HG03039 (cell line): Measurements from ENCODE around the gene TAS1R1.
A peak's percentile ranks its signal among the peaks of the same experiment; 100 is the strongest.

Experiments used
- ATAC-seq: cut with Tn5 transposase; IDR thresholded peaks from one replicate; pipeline ENCODE4 v1.9.1; 2021; ENCODE audit warnings: mild to moderate bottlenecking, moderate library complexity; ENCODE audit not compliant: unreplicated experiment

TAS1R1 gene

DNA sequence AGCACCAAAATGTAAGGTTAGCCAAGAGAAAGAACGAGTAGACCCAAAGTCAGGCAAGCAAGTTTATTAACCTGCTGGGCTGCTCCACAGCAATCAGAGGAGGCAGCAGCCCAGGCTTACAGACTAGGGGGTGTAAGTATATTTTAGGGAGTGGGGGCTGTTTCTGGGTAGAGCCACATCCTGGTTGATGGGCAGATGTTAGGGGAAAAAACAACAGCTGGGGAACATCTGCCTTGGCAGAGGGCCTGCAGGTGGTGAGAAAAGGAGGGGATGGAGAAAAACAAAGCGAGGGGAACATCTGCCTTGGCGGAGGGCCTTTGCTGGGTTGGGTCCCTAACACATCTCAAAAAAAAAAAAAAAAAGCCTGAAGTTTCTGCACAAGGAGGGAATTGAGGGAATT, 15.0 kb downstream of the TAS1R1 start:
- no peak for ATAC-seq

DNA sequence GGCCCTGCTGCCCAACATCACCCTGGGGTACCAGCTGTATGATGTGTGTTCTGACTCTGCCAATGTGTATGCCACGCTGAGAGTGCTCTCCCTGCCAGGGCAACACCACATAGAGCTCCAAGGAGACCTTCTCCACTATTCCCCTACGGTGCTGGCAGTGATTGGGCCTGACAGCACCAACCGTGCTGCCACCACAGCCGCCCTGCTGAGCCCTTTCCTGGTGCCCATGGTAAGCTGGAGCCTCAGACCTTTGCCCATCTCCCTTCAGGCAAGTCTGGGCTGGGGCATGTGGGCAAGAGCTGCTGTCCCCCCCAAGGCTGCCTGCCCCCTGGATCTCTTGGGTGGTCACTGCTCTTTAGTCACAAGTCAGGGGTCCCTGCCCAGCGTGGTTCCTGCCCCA, 15.9 kb downstream of the TAS1R1 start:
- no peak for ATAC-seq

DNA sequence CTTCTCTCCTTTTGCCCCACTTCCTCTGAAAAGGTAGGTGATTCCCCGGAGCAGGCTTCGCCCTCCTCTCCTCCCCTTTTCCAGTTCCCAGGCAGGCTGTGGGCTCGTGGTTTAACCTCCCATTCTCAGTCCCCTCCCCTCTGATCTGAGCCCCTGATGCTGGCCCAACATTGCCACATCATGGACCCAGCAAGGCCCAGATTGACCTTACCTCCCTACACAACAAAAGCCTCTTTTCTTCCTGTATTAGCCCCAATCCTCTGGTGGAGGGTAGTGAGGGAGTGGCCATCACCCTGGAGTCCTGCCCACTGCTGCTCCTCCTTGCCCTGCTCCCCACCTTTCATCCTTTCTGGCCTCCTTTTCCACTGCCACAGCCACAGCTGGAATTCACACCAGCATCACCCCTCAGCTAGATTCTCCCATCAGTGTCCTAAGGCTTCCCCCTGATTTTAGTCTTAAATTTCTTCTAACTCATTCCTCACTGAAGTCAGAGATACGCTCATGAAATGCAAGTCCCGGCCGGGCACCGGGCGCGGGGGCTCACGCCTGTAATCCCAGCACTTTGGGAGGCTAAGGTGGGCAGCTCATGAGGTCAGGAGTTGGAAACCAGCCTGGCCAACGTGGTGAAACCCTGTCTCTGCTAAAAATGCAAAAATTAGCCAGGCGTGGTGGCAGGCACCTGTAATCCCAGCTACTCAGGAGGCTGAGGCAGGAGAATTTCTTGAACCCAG, 17.7 kb downstream of the TAS1R1 start:
- no peak for ATAC-seq

DNA sequence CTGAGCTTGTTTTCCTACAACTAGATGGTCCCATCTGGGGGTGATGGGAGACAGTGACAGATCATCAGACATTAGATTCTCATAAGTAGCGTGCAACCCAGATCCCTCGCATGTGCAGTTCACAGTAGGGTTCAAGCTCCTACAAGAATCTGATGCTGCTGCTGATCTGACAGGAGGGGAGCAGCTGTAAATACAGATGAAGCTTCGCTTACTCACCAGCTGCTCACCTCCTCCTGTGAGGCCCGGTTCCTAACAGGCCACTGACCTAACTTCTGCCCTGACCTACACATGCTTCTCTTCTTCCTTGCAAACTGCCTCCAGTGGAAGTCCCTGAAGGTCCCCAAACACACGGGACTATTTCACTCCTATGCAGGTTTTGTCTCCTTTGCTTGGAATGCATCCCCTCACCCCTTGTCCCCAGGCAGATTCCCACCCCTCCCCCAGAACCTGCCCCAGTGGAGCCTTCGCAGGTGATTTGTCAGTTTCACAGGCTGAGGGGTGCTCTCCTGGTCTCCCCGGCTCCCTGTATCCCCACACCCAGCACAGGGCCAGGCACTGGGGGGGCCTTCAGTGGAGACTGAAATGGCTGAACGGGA, 19.0 kb downstream of the TAS1R1 start:
- ATAC-seq: no peak

DNA sequence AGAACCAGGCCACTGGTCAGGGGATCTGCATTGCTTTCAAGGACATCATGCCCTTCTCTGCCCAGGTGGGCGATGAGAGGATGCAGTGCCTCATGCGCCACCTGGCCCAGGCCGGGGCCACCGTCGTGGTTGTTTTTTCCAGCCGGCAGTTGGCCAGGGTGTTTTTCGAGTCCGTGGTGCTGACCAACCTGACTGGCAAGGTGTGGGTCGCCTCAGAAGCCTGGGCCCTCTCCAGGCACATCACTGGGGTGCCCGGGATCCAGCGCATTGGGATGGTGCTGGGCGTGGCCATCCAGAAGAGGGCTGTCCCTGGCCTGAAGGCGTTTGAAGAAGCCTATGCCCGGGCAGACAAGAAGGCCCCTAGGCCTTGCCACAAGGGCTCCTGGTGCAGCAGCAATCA, 19.7 kb downstream of the TAS1R1 start:
- ATAC-seq: no peak

DNA sequence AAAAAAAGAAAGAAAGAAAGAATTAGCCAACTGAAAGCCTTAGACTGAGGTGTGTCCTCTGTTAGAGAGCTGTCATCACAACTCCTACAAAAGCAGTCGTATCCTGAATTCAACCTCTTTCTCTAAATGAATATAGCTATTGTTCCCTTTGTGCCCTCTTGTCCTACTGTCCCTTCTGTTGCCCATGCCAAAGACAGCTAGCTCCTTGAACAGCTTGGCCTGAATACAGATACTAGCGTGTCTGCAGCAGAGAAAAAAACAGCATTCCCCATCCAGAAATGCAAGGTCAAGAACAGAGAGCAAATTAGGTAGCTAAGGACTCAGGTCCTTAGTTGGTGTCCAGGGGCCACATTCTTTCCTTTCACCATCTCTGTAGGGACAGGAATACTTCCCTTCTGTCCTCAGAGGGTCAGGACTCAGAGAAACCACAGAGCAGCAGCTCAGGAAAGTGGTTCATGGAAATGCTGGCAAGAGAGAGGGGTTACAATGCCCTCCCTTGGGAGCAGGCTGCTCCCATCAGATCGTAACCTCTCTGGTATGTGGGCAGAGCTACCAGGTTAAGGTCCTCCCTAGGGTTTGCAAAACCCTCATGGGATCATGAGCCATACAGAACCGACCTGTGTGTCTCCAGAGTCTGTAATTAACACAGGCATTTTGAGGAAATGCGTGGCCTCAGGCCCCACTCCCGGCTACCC, 22.9 kb downstream of the TAS1R1 start:
- no peak for ATAC-seq

DNA sequence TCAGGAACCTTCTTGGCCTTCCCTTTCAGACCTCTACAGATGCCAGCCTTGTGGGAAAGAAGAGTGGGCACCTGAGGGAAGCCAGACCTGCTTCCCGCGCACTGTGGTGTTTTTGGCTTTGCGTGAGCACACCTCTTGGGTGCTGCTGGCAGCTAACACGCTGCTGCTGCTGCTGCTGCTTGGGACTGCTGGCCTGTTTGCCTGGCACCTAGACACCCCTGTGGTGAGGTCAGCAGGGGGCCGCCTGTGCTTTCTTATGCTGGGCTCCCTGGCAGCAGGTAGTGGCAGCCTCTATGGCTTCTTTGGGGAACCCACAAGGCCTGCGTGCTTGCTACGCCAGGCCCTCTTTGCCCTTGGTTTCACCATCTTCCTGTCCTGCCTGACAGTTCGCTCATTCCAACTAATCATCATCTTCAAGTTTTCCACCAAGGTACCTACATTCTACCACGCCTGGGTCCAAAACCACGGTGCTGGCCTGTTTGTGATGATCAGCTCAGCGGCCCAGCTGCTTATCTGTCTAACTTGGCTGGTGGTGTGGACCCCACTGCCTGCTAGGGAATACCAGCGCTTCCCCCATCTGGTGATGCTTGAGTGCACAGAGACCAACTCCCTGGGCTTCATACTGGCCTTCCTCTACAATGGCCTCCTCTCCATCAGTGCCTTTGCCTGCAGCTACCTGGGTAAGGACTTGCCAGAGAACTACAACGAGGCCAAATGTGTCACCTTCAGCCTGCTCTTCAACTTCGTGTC, 23.7 kb downstream of the TAS1R1 start:
- no peak for ATAC-seq

DNA sequence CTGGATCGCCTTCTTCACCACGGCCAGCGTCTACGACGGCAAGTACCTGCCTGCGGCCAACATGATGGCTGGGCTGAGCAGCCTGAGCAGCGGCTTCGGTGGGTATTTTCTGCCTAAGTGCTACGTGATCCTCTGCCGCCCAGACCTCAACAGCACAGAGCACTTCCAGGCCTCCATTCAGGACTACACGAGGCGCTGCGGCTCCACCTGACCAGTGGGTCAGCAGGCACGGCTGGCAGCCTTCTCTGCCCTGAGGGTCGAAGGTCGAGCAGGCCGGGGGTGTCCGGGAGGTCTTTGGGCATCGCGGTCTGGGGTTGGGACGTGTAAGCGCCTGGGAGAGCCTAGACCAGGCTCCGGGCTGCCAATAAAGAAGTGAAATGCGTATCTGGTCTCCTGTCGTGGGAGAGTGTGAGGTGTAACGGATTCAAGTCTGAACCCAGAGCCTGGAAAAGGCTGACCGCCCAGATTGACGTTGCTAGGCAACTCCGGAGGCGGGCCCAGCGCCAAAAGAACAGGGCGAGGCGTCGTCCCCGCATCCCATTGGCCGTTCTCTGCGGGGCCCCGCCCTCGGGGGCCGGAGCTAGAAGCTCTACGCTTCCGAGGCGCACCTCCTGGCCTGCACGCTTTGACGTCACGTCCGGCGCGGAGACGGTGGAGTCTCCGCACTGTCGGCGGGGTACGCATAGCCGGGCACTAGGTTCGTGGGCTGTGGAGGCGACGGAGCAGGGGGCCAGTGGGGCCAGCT, 24.4 kb downstream of the TAS1R1 start, which contains the start of gene ZBTB48:
Gene ZBTB48, plus strand, starts transcription at position 621 of the 745 bp plus-strand sequence. CDS start 616 bp downstream, outside the sequence.
- peak; percentile 88 for ATAC-seq

DNA sequence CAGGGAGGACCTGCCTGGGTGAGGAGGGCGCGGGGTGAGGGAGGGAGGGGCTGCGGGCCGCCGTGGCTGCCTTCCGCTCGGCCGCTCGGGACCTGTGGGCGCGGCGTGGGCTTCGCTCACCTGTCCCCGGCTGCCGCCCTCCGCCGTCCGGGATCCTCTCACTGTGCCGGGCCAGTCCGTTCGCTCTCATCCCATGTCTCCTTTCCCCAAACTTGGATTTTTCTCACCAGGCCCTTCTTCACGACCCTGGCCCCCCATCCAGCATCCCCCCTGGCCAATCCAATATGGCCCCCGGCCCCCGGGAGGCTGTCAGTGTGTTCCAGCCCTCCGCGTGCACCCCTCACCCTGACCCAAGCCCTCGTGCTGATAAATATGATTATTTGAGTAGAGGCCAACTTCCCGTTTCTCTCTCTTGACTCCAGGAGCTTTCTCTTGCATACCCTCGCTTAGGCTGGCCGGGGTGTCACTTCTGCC, 25.0 kb downstream of the TAS1R1 start:
- no peak for ATAC-seq

DNA sequence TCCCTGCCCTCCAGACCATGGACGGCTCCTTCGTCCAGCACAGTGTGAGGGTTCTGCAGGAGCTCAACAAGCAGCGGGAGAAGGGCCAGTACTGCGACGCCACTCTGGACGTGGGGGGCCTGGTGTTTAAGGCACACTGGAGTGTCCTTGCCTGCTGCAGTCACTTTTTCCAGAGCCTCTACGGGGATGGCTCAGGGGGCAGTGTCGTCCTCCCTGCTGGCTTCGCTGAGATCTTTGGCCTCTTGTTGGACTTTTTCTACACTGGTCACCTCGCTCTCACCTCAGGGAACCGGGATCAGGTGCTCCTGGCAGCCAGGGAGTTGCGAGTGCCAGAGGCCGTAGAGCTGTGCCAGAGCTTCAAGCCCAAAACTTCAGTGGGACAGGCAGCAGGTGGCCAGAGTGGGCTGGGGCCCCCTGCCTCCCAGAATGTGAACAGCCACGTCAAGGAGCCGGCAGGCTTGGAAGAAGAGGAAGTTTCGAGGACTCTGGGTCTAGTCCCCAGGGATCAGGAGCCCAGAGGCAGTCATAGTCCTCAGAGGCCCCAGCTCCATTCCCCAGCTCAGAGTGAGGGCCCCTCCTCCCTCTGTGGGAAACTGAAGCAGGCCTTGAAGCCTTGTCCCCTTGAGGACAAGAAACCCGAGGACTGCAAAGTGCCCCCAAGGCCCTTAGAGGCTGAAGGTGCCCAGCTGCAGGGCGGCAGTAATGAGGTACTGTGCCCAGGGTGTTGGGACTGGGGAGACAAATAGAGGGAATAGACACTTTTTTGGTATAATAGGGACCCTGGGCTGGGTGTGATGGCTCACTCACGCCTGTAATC, 25.7 kb downstream of the TAS1R1 start:
- ATAC-seq: no peak

DNA sequence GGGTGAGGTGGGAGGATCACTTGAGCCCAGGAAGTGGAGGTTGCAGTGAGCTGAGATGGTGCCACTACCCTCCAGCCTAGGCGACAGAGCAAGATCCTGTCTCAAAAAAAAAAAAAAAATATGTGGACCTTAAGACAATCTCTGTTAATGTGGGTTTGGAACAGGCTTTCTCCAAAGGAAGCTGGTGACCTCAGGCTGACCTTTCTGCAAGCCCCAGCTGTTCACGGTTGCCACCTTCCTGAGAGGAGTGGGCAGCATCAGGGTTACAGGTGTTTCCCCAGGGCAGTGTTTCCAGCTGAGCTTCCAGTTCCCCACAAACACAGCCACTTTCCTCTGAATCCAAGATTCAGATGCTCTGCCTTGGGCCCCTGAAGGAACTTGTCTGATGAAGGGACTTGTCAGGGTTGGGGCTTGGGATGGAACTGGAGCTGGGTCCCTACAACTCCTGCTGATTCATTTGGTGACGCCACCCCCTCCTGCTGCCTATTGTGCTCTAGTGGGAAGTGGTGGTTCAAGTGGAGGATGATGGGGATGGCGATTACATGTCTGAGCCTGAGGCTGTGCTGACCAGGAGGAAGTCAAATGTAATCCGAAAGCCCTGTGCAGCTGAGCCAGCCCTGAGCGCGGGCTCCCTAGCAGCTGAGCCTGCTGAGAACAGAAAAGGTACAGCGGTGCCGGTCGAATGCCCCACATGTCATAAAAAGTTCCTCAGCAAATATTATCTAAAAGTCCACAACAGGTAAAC, 26.6 kb downstream of the TAS1R1 start:
- no peak for ATAC-seq

DNA sequence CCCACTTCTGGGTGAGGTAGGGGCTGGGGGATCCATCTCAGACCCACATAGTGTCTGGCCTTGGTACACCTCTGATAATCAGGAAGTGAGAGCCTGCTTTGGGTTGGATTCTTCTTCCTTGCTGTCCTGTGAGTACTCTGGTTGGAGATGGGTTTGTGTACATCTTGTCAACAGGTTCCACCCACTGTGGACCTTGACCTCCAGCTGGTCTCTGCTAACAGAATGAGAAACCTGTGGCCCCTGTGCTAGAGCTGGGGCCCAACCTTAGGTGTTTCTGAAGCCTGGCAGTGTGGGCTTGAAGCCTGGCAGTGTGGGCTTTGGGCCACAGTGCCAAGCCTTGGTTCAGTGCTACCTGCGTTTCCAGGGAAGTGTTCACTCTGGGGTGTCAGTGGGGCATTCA, 27.3 kb downstream of the TAS1R1 start:
- ATAC-seq: no peak

DNA sequence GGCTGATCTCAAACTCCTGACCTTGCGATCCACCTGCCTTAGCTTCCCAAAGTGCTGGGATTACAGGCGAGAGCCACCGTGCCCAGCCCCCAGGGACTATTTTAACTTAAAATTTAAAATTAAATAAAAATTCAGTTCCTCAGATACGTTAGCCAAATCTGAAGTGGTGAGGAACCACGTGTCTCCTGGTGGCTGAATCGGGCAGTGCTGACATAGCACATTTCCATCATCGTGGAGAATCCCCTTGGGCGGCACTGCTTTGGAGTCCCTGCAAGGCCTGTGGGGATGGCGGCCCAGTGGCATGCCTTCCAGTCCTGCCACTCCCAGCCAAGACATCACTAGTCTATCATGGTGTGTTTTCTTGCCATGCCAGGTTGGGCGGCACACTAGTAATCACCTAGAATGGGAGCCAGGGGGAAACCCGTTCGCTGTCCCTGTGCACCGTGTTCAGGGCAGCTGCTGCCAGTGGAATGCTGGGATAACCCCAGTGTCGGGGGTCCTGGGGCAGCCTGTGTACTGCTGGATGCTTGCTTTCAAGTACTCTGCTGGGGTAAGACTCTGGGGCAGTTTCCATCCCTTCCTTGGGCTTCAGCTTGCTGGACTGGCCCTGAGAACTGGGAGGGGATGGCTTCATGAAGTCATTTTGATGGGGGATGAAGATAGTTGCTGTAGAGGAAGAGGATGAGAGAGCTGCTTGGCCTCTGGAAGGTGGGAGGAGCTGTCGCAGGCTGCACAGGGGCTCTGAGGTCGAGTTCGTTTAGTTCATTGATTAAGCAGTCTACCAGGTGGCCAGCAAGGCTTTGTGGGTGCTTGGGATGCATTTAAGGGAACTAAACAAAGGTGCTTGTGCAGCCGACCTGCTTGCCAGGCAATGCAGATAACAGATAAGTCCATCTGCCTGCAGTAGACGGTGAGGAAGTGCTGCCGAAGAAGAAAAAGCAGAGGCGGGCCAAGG, 29.3 kb downstream of the TAS1R1 start:
- no peak for ATAC-seq

DNA sequence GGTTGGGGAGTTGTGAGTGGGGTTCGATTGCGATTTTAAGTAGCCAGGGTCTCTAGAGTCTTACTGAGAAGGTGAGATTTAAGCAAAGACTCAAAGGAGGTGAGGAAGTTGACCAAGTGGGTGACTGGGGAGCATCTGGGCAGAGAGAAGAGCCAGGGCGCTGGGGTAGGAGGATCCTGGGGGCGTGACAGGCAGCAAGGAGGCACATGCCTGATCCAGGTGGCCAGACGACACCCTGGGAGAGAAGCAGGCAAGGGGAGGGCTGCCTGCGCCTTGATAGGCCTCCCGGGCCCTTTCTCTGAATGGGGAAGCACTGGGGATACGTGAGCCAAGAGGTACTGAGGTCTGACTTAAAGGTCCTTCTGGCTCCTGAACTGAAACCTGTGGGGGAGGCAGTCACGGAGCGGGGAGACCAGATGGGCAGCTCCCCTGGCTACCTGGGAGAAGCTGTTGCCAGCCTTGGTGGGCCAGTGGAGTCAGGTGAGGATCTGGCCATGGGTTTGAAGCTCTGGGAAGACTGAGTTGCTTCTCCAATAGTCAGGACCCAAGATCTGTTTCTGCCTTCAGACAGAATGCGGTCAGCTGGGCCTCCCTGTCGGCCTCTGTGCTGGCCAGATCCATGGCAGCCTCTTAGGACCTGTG, 30.1 kb downstream of the TAS1R1 start:
- ATAC-seq: no peak

DNA sequence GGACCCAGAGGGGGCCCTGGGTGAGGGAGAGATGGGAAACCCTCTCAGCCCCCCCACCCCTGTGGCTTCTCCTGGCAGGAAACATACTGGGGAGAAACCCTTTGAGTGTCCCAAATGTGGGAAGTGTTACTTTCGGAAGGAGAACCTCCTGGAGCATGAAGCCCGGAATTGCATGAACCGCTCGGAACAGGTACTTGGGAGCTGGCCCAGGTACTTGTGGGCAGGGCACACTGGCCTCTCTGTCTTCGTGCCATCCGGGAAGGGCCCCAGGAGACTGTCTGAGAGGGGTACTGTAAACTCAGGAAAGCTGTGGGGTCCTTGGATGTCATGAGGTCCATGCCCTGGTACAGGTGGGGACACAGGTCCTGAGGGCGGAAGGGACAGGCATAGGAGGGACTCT, 30.7 kb downstream of the TAS1R1 start:
- no peak for ATAC-seq

DNA sequence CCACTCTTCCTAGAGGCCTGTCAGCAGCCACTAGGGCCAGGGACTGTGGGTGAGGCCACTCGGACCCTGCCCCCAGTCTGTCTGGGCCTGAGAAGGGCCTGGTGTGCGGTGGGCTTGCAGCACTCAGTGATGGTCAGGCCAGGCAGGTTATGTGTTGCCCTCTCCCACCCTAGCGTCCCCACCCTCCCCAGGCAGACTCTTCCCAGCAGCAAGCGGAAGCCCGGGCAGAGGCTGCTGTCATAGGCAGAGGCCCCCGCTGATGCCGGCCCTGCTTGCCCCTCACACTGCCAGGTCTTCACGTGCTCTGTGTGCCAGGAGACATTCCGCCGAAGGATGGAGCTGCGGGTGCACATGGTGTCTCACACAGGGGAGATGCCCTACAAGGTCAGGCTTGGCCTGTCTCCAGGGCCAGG, 31.3 kb downstream of the TAS1R1 start:
- ATAC-seq: no peak

DNA sequence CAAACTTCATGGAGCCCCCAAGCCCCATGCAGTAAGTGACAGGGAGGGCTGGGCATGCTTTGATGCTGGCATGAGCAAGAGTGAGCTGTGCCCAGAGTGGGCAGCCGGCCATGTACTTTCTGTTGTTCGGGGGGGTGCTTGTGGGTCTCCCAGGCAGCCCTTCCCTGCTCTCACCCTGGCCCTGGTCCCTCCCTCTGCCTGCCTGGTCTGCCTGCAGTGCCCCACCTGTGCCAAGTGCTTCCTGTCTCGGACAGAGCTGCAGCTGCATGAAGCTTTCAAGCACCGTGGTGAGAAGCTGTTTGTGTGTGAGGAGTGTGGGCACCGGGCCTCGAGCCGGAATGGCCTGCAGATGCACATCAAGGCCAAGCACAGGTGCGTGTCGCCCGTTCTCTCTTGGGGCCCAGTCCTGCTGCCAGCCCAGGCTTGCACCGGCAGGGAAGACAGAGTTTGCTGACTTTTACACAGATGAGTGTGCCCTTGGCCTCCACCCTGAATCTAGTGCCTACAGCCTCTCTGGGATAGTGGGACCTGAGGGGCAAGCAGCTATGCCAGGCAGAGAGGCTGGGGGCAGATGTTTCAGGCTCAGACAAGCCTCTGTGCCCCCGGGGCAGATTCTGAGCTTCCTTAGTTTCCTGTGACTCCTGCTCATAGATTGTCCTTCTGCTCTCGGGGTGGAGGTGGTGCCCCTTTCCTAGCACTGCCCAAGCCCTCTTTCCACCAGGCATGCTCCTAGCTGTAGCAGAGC, 32.3 kb downstream of the TAS1R1 start:
- no peak for ATAC-seq
